Measurements from ENCODE around the gene ADSL.

GRCh38 chr22:40340044-40340443, 6.3 kb upstream of the ADSL start:
- TF ChIP-seq, protein P1, sequence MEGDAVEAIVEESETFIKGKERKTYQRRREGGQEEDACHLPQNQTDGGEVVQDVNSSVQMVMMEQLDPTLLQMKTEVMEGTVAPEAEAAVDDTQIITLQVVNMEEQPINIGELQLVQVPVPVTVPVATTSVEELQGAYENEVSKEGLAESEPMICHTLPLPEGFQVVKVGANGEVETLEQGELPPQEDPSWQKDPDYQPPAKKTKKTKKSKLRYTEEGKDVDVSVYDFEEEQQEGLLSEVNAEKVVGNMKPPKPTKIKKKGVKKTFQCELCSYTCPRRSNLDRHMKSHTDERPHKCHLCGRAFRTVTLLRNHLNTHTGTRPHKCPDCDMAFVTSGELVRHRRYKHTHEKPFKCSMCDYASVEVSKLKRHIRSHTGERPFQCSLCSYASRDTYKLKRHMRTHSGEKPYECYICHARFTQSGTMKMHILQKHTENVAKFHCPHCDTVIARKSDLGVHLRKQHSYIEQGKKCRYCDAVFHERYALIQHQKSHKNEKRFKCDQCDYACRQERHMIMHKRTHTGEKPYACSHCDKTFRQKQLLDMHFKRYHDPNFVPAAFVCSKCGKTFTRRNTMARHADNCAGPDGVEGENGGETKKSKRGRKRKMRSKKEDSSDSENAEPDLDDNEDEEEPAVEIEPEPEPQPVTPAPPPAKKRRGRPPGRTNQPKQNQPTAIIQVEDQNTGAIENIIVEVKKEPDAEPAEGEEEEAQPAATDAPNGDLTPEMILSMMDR (conservative IDR thresholded peaks at IDR 0.05) = no peak
- no peak for TF ChIP-seq ZFX (IDR thresholded peaks at IDR 0.05)

Data from C4-2B (cell line).